GM12878 (cell line): ENCODE data around the gene MYL3. TPM values are rescaled to one million over a fixed set of nuclear protein-coding genes. Genes with fewer than 3 reads are reported as not detected.

Experiments used
- ATAC-seq: fragments of 200-7000 bp; cut with Tn5 transposase; 3 replicates; pipeline ENCODE4 v1.9.1; 2020; ENCODE audit warnings: mild to moderate bottlenecking, moderate library complexity
- BruUV-seq: library from RNA; stranded (reverse); fragments of 400-500 nt; replicated peaks from 2 replicates; lab custom pipeline; 2021; lab: Mats Ljungman, UMichigan
- CTCF ChIA-PET: fragments of 300-600 bp; sonication (Branson Sonifier 250); formaldehyde crosslinking; extraction: SDS; loops from one replicate; lab custom pipeline; 2021; ENCODE audit warnings: inconsistent platforms; lab: Yijun Ruan, JAX
- POLR2A ChIA-PET: fragments of 350-600 bp; formaldehyde crosslinking; extraction: SDS; loops from one replicate; lab custom pipeline; 2021; ENCODE audit warnings: inconsistent platforms; lab: Charles Lee
- RAD21 ChIA-PET: fragments of 300-600 bp; sonication (Branson Sonifier 250); formaldehyde crosslinking; loops from one replicate; lab custom pipeline; 2023; ENCODE audit warnings: antibody characterized with exemption; ENCODE audit not compliant: unreplicated experiment; lab: Charles Lee
- SMC1A ChIA-PET: fragments of 300-600 bp; sonication (Branson Sonifier 250); formaldehyde crosslinking; loops from one replicate; lab custom pipeline; 2023; ENCODE audit not compliant: unreplicated experiment, uncharacterized antibody; lab: Charles Lee
- DNase-seq: peaks from one replicate; pipeline ENCODE4 v3.0.0-alpha.2; 2011; ENCODE audit warnings: low read depth, low spot score
- FAIRE-seq: peaks from 3 replicates; lab custom pipeline; 2011; peaks lifted over from hg19 to GRCh38; lab: Jason Lieb, UNC
- H2AFZ ChIP-seq: 2 replicates; pipeline ENCODE4 v1.6.0; 2011; ENCODE audit warnings: low read depth, low read length, control low read depth; ENCODE audit not compliant: control insufficient read depth
- H3K27ac ChIP-seq: 2 replicates; pipeline ENCODE4 v1.5.1; 2011; ENCODE audit warnings: control low read depth; ENCODE audit not compliant: control insufficient read depth, insufficient read depth
- H3K27me3 ChIP-seq, 2 experiments: replicated peaks in 1 of 2; 2 replicates each; pipeline versions ENCODE4 v1.6.0 to v1.6.1; 2011; ENCODE audit warnings: low read length in 1 of 2; ENCODE audit not compliant: control insufficient read depth in 2 of 2, insufficient read depth in 2 of 2
- H3K36me3 ChIP-seq, 2 experiments: 2 replicates each; pipeline ENCODE4 v1.5.1; 2011; ENCODE audit warnings: low read length in 1 of 2; ENCODE audit not compliant: control insufficient read depth in 2 of 2, insufficient read depth in 2 of 2
- H3K4me1 ChIP-seq: 2 replicates; pipeline ENCODE4 v1.6.1; 2011; ENCODE audit warnings: mild to moderate bottlenecking, low read length, moderate library complexity, mixed read lengths; ENCODE audit not compliant: control insufficient read depth, insufficient read depth
- H3K4me2 ChIP-seq: 2 replicates; pipeline ENCODE4 v1.6.0; 2011; ENCODE audit warnings: control low read depth; ENCODE audit not compliant: control insufficient read depth, insufficient read depth
- H3K4me3 ChIP-seq: fragments of 200-600 bp; sonication (generic); 2 replicates; pipeline ENCODE4 v1.5.1; 2016
- H3K79me2 ChIP-seq: 2 replicates; pipeline ENCODE4 v1.6.0; 2011; ENCODE audit warnings: low read length; ENCODE audit not compliant: control insufficient read depth, insufficient read depth
- H3K9ac ChIP-seq: 2 replicates; pipeline ENCODE4 v1.8.0; 2011; ENCODE audit warnings: low read length, control low read depth, mixed read lengths; ENCODE audit not compliant: control insufficient read depth, insufficient read depth
- H3K9me3 ChIP-seq: replicated peaks from 3 replicates; pipeline ENCODE4 v1.5.1; 2011; ENCODE audit warnings: mild to moderate bottlenecking, low read length; ENCODE audit not compliant: control insufficient read depth, insufficient read depth
- H4K20me1 ChIP-seq: 2 replicates; pipeline ENCODE4 v1.6.0; 2011; ENCODE audit not compliant: control insufficient read depth, insufficient read depth
- BHLHE40 ChIP-seq, 2 experiments: fragments of 450-650 bp in 1 of 2; IDR thresholded peaks; 2 replicates each; pipeline ENCODE4 v1.6.1; 2011 to 2017; ENCODE audit warnings: low read depth in 2 of 2, borderline replicate concordance in 1 of 2, improper control_type of control experiment in 1 of 2, low read length in 1 of 2, mild to moderate bottlenecking in 1 of 2
- EGR1 ChIP-seq, 2 experiments: IDR thresholded peaks; 1 replicate in 1 of 2; 2 replicates in 1 of 2; pipeline ENCODE4 v1.6.1; 2011 to 2012; ENCODE audit warnings: low read depth in 2 of 2, low read length in 2 of 2, borderline replicate concordance in 1 of 2, mild to moderate bottlenecking in 1 of 2, moderate library complexity in 1 of 2
- EP300 ChIP-seq, 2 experiments: fragments of 150-350 bp in 1 of 2; IDR thresholded peaks; 2 replicates each; pipeline ENCODE4 v1.6.1; 2011 to 2012; ENCODE audit warnings: low read depth in 2 of 2, low read length in 2 of 2, borderline replicate concordance in 1 of 2, improper control_type of control experiment in 1 of 2, inconsistent platforms in 1 of 2; ENCODE audit not compliant: control insufficient read depth in 1 of 2
- GABPA ChIP-seq: IDR thresholded peaks from 2 replicates; pipeline ENCODE4 v1.6.1; 2014; ENCODE audit warnings: antibody characterized with exemption, low read depth, mild to moderate bottlenecking, inconsistent platforms
- NBN ChIP-seq: fragments of 450-650 bp; IDR thresholded peaks from 2 replicates; pipeline ENCODE4 v1.6.1; 2016
- NFYA ChIP-seq: IDR thresholded peaks from 2 replicates; pipeline ENCODE4 v1.6.1; 2011; ENCODE audit warnings: low read depth, mild to moderate bottlenecking, low read length, improper control_type of control experiment, borderline replicate concordance
- NR2C2 ChIP-seq: IDR thresholded peaks from 2 replicates; pipeline ENCODE4 v1.6.1; 2011; ENCODE audit warnings: borderline replicate concordance, low read depth; ENCODE audit not compliant: control insufficient read depth, insufficient read length
- POLR2A ChIP-seq: IDR thresholded peaks from 2 replicates; pipeline ENCODE4 v1.6.1; 2011; ENCODE audit warnings: low read depth, mild to moderate bottlenecking, low read length
- RAD51 ChIP-seq: fragments of 450-650 bp; IDR thresholded peaks from 2 replicates; pipeline ENCODE4 v1.6.1; 2016; ENCODE audit warnings: moderate library complexity, mild to moderate bottlenecking, inconsistent platforms
- SMC3 ChIP-seq: IDR thresholded peaks from 2 replicates; pipeline ENCODE4 v1.6.1; 2011; ENCODE audit warnings: low read length, improper control_type of control experiment, borderline replicate concordance
- SRF ChIP-seq, 2 experiments: IDR thresholded peaks; 2 replicates each; pipeline ENCODE4 v1.6.1; 2011; ENCODE audit warnings: low read depth in 2 of 2, low read length in 2 of 2, mild to moderate bottlenecking in 1 of 2, moderate library complexity in 1 of 2
- STAT3 ChIP-seq: IDR thresholded peaks from 2 replicates; pipeline ENCODE4 v1.6.1; 2011; ENCODE audit warnings: low read depth, low read length, improper control_type of control experiment
- SUPT20H ChIP-seq: IDR thresholded peaks from 2 replicates; pipeline ENCODE4 v1.6.1; 2011; ENCODE audit warnings: low read depth, mild to moderate bottlenecking, low read length, moderate library complexity, borderline replicate concordance; ENCODE audit not compliant: control insufficient read depth
- YY1 ChIP-seq: IDR thresholded peaks from 2 replicates; pipeline ENCODE4 v1.6.1; 2011; ENCODE audit warnings: low read depth, mild to moderate bottlenecking, low read length
- WGBS: methylation state at CpG from one replicate; pipeline ENCODE4 v1.1.6; 2016; ENCODE audit warnings: low lambda C conversion rate; ENCODE audit not compliant: insufficient replicate concordance, insufficient coverage; ENCODE audit errors: missing lambda C conversion rate; 5-methylcytosine and 5-hydroxymethylcytosine counted together
- in situ Hi-C: fragments of 300-500 bp; cut with MboI; formaldehyde crosslinking; loops from 9 replicates; pipeline ENCODE4 v1.14.3; 2018; ENCODE audit warnings: mixed read lengths
- intact Hi-C: fragments of 100-400 bp; cut with micrococcal nuclease; formaldehyde crosslinking; loops from one replicate; pipeline ENCODE4 v1.14.2; 2022; ENCODE audit not compliant: unreplicated experiment
- polyA plus RNA-seq, 11 experiments: library from polyadenylated mRNA; depleted of rRNA in 4 of 11; unstranded in 6 of 11; stranded (reverse) in 5 of 11; fragments of >200 nt; fragmentation: Nextera tagmentation in 4 of 11; fragmentation: Illumina TruSeq in 1 of 11; extraction: Ambion mirVana in 4 of 11; extraction: Trizol in 1 of 11; gene quantifications; 1 replicate in 1 of 11; 2 replicates in 10 of 11; pipeline versions ENCODE4 v1.2.1 to v1.2.3, GENCODE V29; 2011 to 2016; ENCODE audit warnings: inconsistent platforms in 2 of 11, missing spikeins in 2 of 11, low read depth in 1 of 11
- total RNA-seq, 4 experiments: library from RNA; depleted of rRNA in 3 of 4; stranded (reverse); fragments of >200 nt in 3 of 4; fragmentation: Illumina TruSeq in 1 of 4; extraction: Trizol in 1 of 4; gene quantifications; 2 replicates each; pipeline versions ENCODE4 v1.2.1 to v1.2.3, GENCODE V29; 2013 to 2021

The MYL3 gene
- total and polyA plus RNA-seq, 10 of the 15 experiments (the other 5 are each of a cell fraction or from before 2014, with no cell fraction given): 0.40 TPM; not detected in 9

DNA sequence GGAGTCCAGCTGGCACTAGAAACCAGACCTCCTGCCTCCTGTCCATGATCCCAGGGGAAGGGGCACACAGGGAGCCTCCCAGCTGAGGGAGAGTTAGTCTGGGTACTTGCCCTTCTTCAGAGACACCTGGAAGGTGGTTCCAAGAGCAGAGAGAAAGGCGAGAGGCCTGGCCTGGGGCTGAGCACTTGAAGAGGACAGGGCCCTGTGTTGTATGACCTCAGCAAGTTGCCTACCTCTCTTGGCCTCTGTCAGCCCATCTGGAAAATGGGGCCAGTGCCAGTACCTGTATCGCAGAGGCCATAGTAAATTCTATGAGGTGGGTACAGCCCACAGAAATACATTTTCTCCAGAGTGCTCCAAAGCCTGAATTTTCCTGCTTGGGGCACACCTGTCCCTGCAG is 33.8 kb upstream of the MYL3 start:
- ChIA-PET CTCF (interaction anchor here (0.5 to 2.9 kb wide), 3 partner anchors 12 to 130 kb away, joined by 3 to 35 read pairs (median 6); no protein-coding TSS in a partner anchor), SMC1A (interaction anchor here (0.8 kb wide), 1 partner anchor 190 kb away, joined by 4 read pairs; no protein-coding TSS in a partner anchor), RAD21 (no interaction called here), POLR2A (no interaction called here)
- Histone ChIP-seq H3K4me1 (no peaks in the 10 kb centered on the region; the same call in 1 of the 2 replicates), H2AFZ (no peak overlapping the region), H3K36me3 (no peaks in the 10 kb centered on the region), H3K9ac (no peak overlapping the region), H3K9me3 (no peaks in the 10 kb centered on the region), H3K27me3 (no peaks in the 10 kb centered on the region; a peak in 1 of 4 replicates), H4K20me1 (no peaks in the 10 kb centered on the region), H3K4me2 (no peak overlapping the region), H3K79me2 (no peaks in the 10 kb centered on the region), H3K4me3 (no peak overlapping the region), H3K27ac (no peak overlapping the region)
- ATAC-seq (no peak), DNase-seq (no peak), FAIRE-seq (no peak)
- WGBS: 74% methylated on average over 2 of the region's 2 CpGs
- in situ Hi-C loops: loop anchor here (5.0 kb wide), 1 partner anchor 185 kb away; no protein-coding TSS in a partner anchor
- intact Hi-C loops: no loop called here
- TF ChIP-seq POLR2A (no peak), SRF (IDR thresholded peaks at IDR 0.05; ENCODE audit: low read depth in 2 of 2, low read length in 2 of 2) (no peak), EGR1 (IDR thresholded peaks at IDR 0.05; ENCODE audit: borderline replicate concordance in 1 of 2, low read depth in 2 of 2, low read length in 2 of 2) (no peak)
- BruUV-seq: no TSS peak

DNA sequence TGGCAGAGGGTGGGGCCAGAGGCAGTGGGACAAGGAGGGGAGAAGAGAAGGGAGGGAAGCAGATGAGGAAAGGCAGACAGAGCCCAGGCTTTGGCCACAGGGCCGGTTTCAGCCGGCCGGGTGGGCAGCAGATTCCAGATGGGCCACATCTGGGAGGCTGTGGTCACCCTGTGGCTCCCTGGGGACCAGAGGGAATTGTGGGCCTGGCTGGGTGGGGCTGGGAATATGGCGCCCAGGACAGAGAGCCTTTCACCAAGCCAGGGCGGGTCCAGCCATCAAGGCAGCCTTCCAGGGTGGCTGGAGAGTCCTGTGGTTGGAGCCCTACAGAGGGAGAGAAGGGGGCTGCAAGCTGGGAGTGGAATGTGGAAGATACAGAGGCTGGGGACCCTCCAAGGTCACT is 33.1 kb upstream of the MYL3 start:
- H2AFZ ChIP-seq: no peak overlapping the region
- in situ Hi-C loops: loop anchor here (5.0 kb wide), 1 partner anchor 184 kb away; no protein-coding TSS in a partner anchor
- SMC1A ChIA-PET: interaction anchor here (0.8 to 2.5 kb wide), 6 partner anchors 13 to 193 kb away, joined by 3 to 16 read pairs (median 4); no protein-coding TSS in a partner anchor
- DNase-seq (no peak), FAIRE-seq (no peak), ATAC-seq (no peak)
- no peaks in the 10 kb centered on the region for H3K36me3 ChIP-seq
- no TSS peak for BruUV-seq
- no peaks in the 10 kb centered on the region; the same call in 1 of the 2 replicates for H3K4me1 ChIP-seq
- intact Hi-C loops: no loop called here
- CTCF ChIA-PET: interaction anchor here (0.5 to 2.9 kb wide), 10 partner anchors 10 to 194 kb away, joined by 3 to 35 read pairs (median 4); no protein-coding TSS in a partner anchor
- peaks cover 0 to 2% of the 10 kb centered on the region in 2 experiments; a peak in 3 of 4 replicates for H3K27me3 ChIP-seq
- H3K4me3 ChIP-seq: no peak overlapping the region
- RAD21 ChIA-PET: interaction anchor here (0.8 to 1.0 kb wide), 2 partner anchors 13 to 191 kb away, joined by 3 to 4 read pairs; no protein-coding TSS in a partner anchor
- no peak overlapping the region for H3K9ac ChIP-seq
- POLR2A ChIA-PET: no interaction called here
- H3K79me2 ChIP-seq: no peaks in the 10 kb centered on the region
- H3K9me3 ChIP-seq: no peaks in the 10 kb centered on the region
- 23% methylated on average over 5 of the region's 5 CpGs for WGBS
- peaks cover 2% of the 10 kb centered on the region; the same call in 1 of the 2 replicates for H4K20me1 ChIP-seq
- H3K4me2 ChIP-seq: no peak overlapping the region
- H3K27ac ChIP-seq: no peak overlapping the region
- TF ChIP-seq STAT3 (no peak), NR2C2 (no peak), SUPT20H (no peak), YY1 (no peak), SMC3 (no peak), NFYA (no peak), GABPA (no peak), EP300 (IDR thresholded peaks at IDR 0.05; ENCODE audit: borderline replicate concordance in 1 of 2, control insufficient read depth in 1 of 2, low read depth in 2 of 2, low read length in 2 of 2) (no peak), NBN (no peak), BHLHE40 (IDR thresholded peaks at IDR 0.05; ENCODE audit: borderline replicate concordance in 1 of 2, low read depth in 2 of 2, low read length in 1 of 2) (no peak), RAD51 (no peak)
